Measurements from ENCODE around the gene SPEM3. TPM values are rescaled to one million over a fixed set of nuclear protein-coding genes. Genes with fewer than 3 reads are reported as not detected.
A peak's percentile ranks its signal among the peaks of the same experiment; 100 is the strongest.

Gene SPEM3
- polyA plus RNA-seq, 2 of the 4 experiments (the other 2 are of a cell fraction): not detected

GRCh38 chr17:7398612-7399011, 30.0 kb upstream of the SPEM3 start:
- Histone ChIP-seq H3K4me3 (no peak overlapping the region), H3K4me1 (peaks cover 24% of the 10 kb centered on the region), H3K9me3 (no peaks in the 10 kb centered on the region), H3K4me2 (no peak overlapping the region), H3K27ac (no peak overlapping the region)
- FAIRE-seq: no peak
- CTCF ChIA-PET: interaction anchor here (0.8 to 4.9 kb wide), 9 partner anchors 10 to 162 kb away, joined by 3 to 34 read pairs (median 6); partner anchors contain the start of gene TMEM95
- DNase-seq (ENCODE audit: low read depth in 1 of 2, low spot score in 1 of 2): no peak
- no peak for ATAC-seq
- POLR2A ChIA-PET: interaction anchor here (0.7 to 0.9 kb wide), 2 partner anchors 38 to 45 kb away, joined by 3 to 4 read pairs; no protein-coding TSS in a partner anchor
- no peak for TF ChIP-seq PBX3 (IDR thresholded peaks at IDR 0.05)
- TF ChIP-seq BHLHE40 (IDR thresholded peaks at IDR 0.05; ENCODE audit: low read depth, low read length): no peak
- no peak for TF ChIP-seq EHF (CRISPR knock-in tag; IDR thresholded peaks at IDR 0.05)
- no peak for TF ChIP-seq ESRRA (IDR thresholded peaks at IDR 0.05; ENCODE audit: borderline replicate concordance, low read length)
- TF ChIP-seq FOSB (CRISPR knock-in tag; IDR thresholded peaks at IDR 0.05): no peak
- TF ChIP-seq ZSCAN20 (CRISPR knock-in tag; IDR thresholded peaks at IDR 0.05): no peak
- no peak for TF ChIP-seq RFX5 (IDR thresholded peaks at IDR 0.05)
- no peak for TF ChIP-seq GATA3 (IDR thresholded peaks at IDR 0.05; ENCODE audit: borderline replicate concordance)
- TF ChIP-seq SREBF2 (IDR thresholded peaks at IDR 0.05): no peak
- TF ChIP-seq PHF8 (IDR thresholded peaks at IDR 0.05; ENCODE audit: borderline replicate concordance, low read depth): no peak
- TF ChIP-seq JUNB (IDR thresholded peaks at IDR 0.05): no peak
- no peak for TF ChIP-seq CEBPB (IDR thresholded peaks at IDR 0.05)
- TF ChIP-seq RCOR1 (IDR thresholded peaks at IDR 0.05; ENCODE audit: low read depth, low read length): no peak
- 79% methylated on average over 2 of the region's 2 CpGs for WGBS (ENCODE audit: missing lambda C conversion rate)

GRCh38 chr17:7403043-7403726, 25.5 kb upstream of the SPEM3 start:
- Histone ChIP-seq H3K4me3 (peak overlapping the region; percentile 88), H3K9me3 (no peaks in the 10 kb centered on the region), H3K4me1 (peaks cover 28% of the 10 kb centered on the region), H3K4me2 (peak overlapping the region; percentile 78), H3K27ac (peak overlapping the region; percentile 73 to 86)
- POLR2A ChIA-PET: interaction anchor here (0.6 to 2.4 kb wide), 19 partner anchors 8 to 617 kb away, joined by 3 to 26 read pairs (median 5); partner anchors contain the start of genes CHRNB1, KCTD11, MPDU1 and PLSCR3
- WGBS (ENCODE audit: missing lambda C conversion rate): 20% methylated on average over 15 of the region's 16 CpGs
- ATAC-seq: peak; percentile 15 to 27; a peak in 5 of 6 replicates
- TF ChIP-seq RARB (CRISPR knock-in tag; IDR thresholded peaks at IDR 0.05): no peak
- no peak for TF ChIP-seq SREBF2 (IDR thresholded peaks at IDR 0.05)
- no peak for TF ChIP-seq HOXB13 (CRISPR knock-in tag; IDR thresholded peaks at IDR 0.05; ENCODE audit: low read depth)
- TF ChIP-seq HDAC2 (IDR thresholded peaks at IDR 0.05): no peak
- no peak for TF ChIP-seq CHD4 (IDR thresholded peaks at IDR 0.05; ENCODE audit: borderline replicate concordance)
- TF ChIP-seq HOXA7 (CRISPR knock-in tag; IDR thresholded peaks at IDR 0.05): no peak
- TF ChIP-seq MAZ (IDR thresholded peaks at IDR 0.05; ENCODE audit: borderline replicate concordance, low read depth, low read length): no peak
- TF ChIP-seq PHF8 (IDR thresholded peaks at IDR 0.05; ENCODE audit: borderline replicate concordance, low read depth): no peak
- TF ChIP-seq GATA3 (IDR thresholded peaks at IDR 0.05; ENCODE audit: borderline replicate concordance): no peak
- FAIRE-seq: peak; percentile 74
- CTCF ChIA-PET: interaction anchor here (0.5 to 3.4 kb wide), 19 partner anchors 8 to 1072 kb away, joined by 3 to 29 read pairs (median 3); partner anchors contain the start of genes PLSCR3, SAT2, SENP3 and SLC2A4
- peak in 1 of 2 experiments; percentile 38 for DNase-seq (ENCODE audit: low read depth in 1 of 2, low spot score in 1 of 2)

- ChIA-PET CTCF (interaction anchor here (0.6 to 3.4 kb wide), 18 partner anchors 10 to 1072 kb away, joined by 3 to 29 read pairs (median 3); partner anchors contain the start of genes PLSCR3, SAT2, SENP3 and TMEM102), POLR2A (interaction anchor here (0.5 to 2.4 kb wide), 31 partner anchors 9 to 672 kb away, joined by 3 to 26 read pairs (median 4); partner anchors contain the start of genes CHRNB1, KCTD11, MPDU1 and PLSCR3)
- H3K4me2 ChIP-seq: peak overlapping the region; percentile 78
- DNase-seq (ENCODE audit: low read depth in 1 of 2, low spot score in 1 of 2) (peak in 1 of 2 experiments; percentile 95), ATAC-seq (peak; percentile 65 to 80), FAIRE-seq (no peak)
- peaks cover 28% of the 10 kb centered on the region for H3K4me1 ChIP-seq
- 1% methylated on average over 10 of the region's 13 CpGs for WGBS (ENCODE audit: missing lambda C conversion rate)
- peak overlapping the region; percentile 88 for H3K4me3 ChIP-seq
- peak overlapping the region; percentile 73 to 86 for H3K27ac ChIP-seq
- TF ChIP-seq CHD2 (IDR thresholded peaks at IDR 0.05; ENCODE audit: low read length, partially characterized antibody) (no peak), HDAC2 (IDR thresholded peaks at IDR 0.05) (0 out of 2 replicates have a peak, but pooled peaks have one; percentile 27)
- no peaks in the 10 kb centered on the region for H3K9me3 ChIP-seq
Measured at GRCh38 chr17:7403727-7403976, 25.0 kb upstream of the SPEM3 start.

Data from A549 (cell line).